ENCODE measurements around the gene CIB4.

Gene CIB4

GRCh38 chr2:26629346-26629630, 11.9 kb downstream of the CIB4 start:
- no peak for TF ChIP-seq CTCF (IDR thresholded peaks at IDR 0.05; ENCODE audit: unreplicated experiment in 3 of 3)
- H3K27ac Mint-ChIP-seq, result no peak overlapping the region
- H3K27me3 Mint-ChIP-seq (ENCODE audit: low read depth), result peaks cover 30% of the 10 kb centered on the region
- no peaks in the 10 kb centered on the region for H3K36me3 Mint-ChIP-seq (ENCODE audit: low read depth)
- no peak overlapping the region for H3K4me3 Mint-ChIP-seq
- no peaks in the 10 kb centered on the region for H3K4me1 Mint-ChIP-seq
- peaks cover 4% of the 10 kb centered on the region for H3K9me3 Mint-ChIP-seq

GRCh38 chr2:26628561-26629345, 12.4 kb downstream of the CIB4 start:
- Mint-ChIP-seq H3K36me3 (ENCODE audit: low read depth) (no peaks in the 10 kb centered on the region), H3K4me3 (no peak overlapping the region), H3K27ac (no peak overlapping the region), H3K4me1 (no peaks in the 10 kb centered on the region), H3K27me3 (ENCODE audit: low read depth) (peaks cover 30% of the 10 kb centered on the region), H3K9me3 (peaks cover 4% of the 10 kb centered on the region)
- TF ChIP-seq CTCF (IDR thresholded peaks at IDR 0.05; ENCODE audit: unreplicated experiment in 3 of 3), result no peak

GRCh38 chr2:26627350-26628105, 13.6 kb downstream of the CIB4 start:
- no peaks in the 10 kb centered on the region for H3K36me3 Mint-ChIP-seq (ENCODE audit: low read depth)
- H3K27me3 Mint-ChIP-seq (ENCODE audit: low read depth), result peaks cover 30% of the 10 kb centered on the region
- no peak for TF ChIP-seq CTCF (IDR thresholded peaks at IDR 0.05; ENCODE audit: unreplicated experiment in 3 of 3)
- H3K9me3 Mint-ChIP-seq, result peaks cover 4% of the 10 kb centered on the region
- no peaks in the 10 kb centered on the region for H3K4me1 Mint-ChIP-seq
- H3K4me3 Mint-ChIP-seq, result no peak overlapping the region
- H3K27ac Mint-ChIP-seq, result peak overlapping the region in 1 of 3 experiments; percentile 80

GRCh38 chr2:26626606-26627005, 14.6 kb downstream of the CIB4 start:
- H3K9me3 Mint-ChIP-seq, result peaks cover 6% of the 10 kb centered on the region
- H3K4me1 Mint-ChIP-seq, result no peaks in the 10 kb centered on the region
- H3K27me3 Mint-ChIP-seq (ENCODE audit: low read depth), result peaks cover 33% of the 10 kb centered on the region
- TF ChIP-seq CTCF (IDR thresholded peaks at IDR 0.05; ENCODE audit: unreplicated experiment in 3 of 3), result no peak
- no peak overlapping the region for H3K4me3 Mint-ChIP-seq
- no peak overlapping the region for H3K27ac Mint-ChIP-seq
- H3K36me3 Mint-ChIP-seq (ENCODE audit: low read depth), result no peaks in the 10 kb centered on the region

GRCh38 chr2:26623541-26624495, 17.3 kb downstream of the CIB4 start:
- no peaks in the 10 kb centered on the region for H3K36me3 Mint-ChIP-seq (ENCODE audit: low read depth)
- TF ChIP-seq CTCF (IDR thresholded peaks at IDR 0.05; ENCODE audit: unreplicated experiment in 3 of 3), result no peak
- H3K9me3 Mint-ChIP-seq, result peaks cover 15% of the 10 kb centered on the region
- H3K27me3 Mint-ChIP-seq (ENCODE audit: low read depth), result peaks cover 48% of the 10 kb centered on the region
- no peak overlapping the region for H3K27ac Mint-ChIP-seq
- no peak overlapping the region for H3K4me3 Mint-ChIP-seq
- no peaks in the 10 kb centered on the region for H3K4me1 Mint-ChIP-seq
